Ureter (tissue), 1 donor: ENCODE data around the gene NFIL3. TPM values are rescaled to one million over a fixed set of nuclear protein-coding genes. Genes with fewer than 3 reads are reported as not detected.
"Not testable (repeated sequence)": the region's sequence is repeated elsewhere in the genome, so short reads cannot be mapped to it uniquely, and the experiment has no call there.

Experiments
- DNase-seq: peaks from one replicate; pipeline ENCODE4 v3.0.0-alpha.2; 2020; ENCODE audit warnings: low spot score
- total RNA-seq: library from RNA; stranded (reverse); gene quantifications from one replicate; pipeline ENCODE4 v1.2.4, GENCODE V29; 2023
- donor health status: DM: yes; HTN: yes; CAD: no.

Gene NFIL3
- total RNA-seq, 1 donor from 2014 or later: 39.6 TPM

- no peak for DNase-seq
Observed at GRCh38 chr9:91395553-91396471, 27.8 kb downstream of the NFIL3 start.

GRCh38 chr9:91395106-91395552 is 28.5 kb downstream of the NFIL3 start:
- no peak for DNase-seq

- DNase-seq: no peak
Observed at GRCh38 chr9:91393826-91394225, 29.8 kb downstream of the NFIL3 start.

- no peak for DNase-seq
Observed at GRCh38 chr9:91392435-91392834, 31.2 kb downstream of the NFIL3 start.

- DNase-seq: no peak
Observed at GRCh38 chr9:91391818-91392217, 31.8 kb downstream of the NFIL3 start.

- no peak for DNase-seq
Observed at GRCh38 chr9:91391412-91391811, 32.2 kb downstream of the NFIL3 start.

- not testable (repeated sequence) for DNase-seq
Observed at GRCh38 chr9:91389686-91390085, 33.9 kb downstream of the NFIL3 start.

GRCh38 chr9:91386765-91387164 is 36.9 kb downstream of the NFIL3 start:
- no peak for DNase-seq

GRCh38 chr9:91384954-91385353 is 38.7 kb downstream of the NFIL3 start:
- no peak for DNase-seq

- DNase-seq: no peak
Observed at GRCh38 chr9:91383577-91383976, 40.1 kb downstream of the NFIL3 start.

- no peak for DNase-seq
Observed at GRCh38 chr9:91382298-91382697, 41.3 kb downstream of the NFIL3 start.

- DNase-seq: no peak
Observed at GRCh38 chr9:91379426-91379825, 44.2 kb downstream of the NFIL3 start.

- no peak for DNase-seq
Observed at GRCh38 chr9:91378695-91379127, 44.9 kb downstream of the NFIL3 start.

GRCh38 chr9:91378054-91378453 is 45.6 kb downstream of the NFIL3 start:
- DNase-seq: not testable (repeated sequence)

GRCh38 chr9:91376239-91376638 is 47.4 kb downstream of the NFIL3 start:
- DNase-seq: no peak

GRCh38 chr9:91374939-91375338 is 48.7 kb downstream of the NFIL3 start:
- DNase-seq: no peak

GRCh38 chr9:91371894-91372293 is 51.7 kb downstream of the NFIL3 start:
- no peak for DNase-seq

GRCh38 chr9:91370006-91370405 is 53.6 kb downstream of the NFIL3 start:
- DNase-seq: not testable (repeated sequence)

GRCh38 chr9:91364702-91365101 is 58.9 kb downstream of the NFIL3 start:
- DNase-seq: no peak

- no peak for DNase-seq
Observed at GRCh38 chr9:91364005-91364404, 59.6 kb downstream of the NFIL3 start.

GRCh38 chr9:91362051-91362611 is 61.5 kb downstream of the NFIL3 start:
- DNase-seq: no peak

- peak; percentile 86 for DNase-seq
Observed at GRCh38 chr9:91361291-91362050, 62.2 kb downstream of the NFIL3 start, which contains the start of gene AUH. Gene AUH (minus strand): TSS chr9:91361918. CDS start chr9:91361889, 29 bp downstream.
